ENCODE data around the gene E2F6. TPM values are rescaled to one million over a fixed set of nuclear protein-coding genes. Genes with fewer than 3 reads are reported as not detected.

Gene E2F6
- total and polyA plus RNA-seq, 2 donors = 8.3 to 11.0 TPM

- no peak for DNase-seq (ENCODE audit: low read depth in 6 of 9, low spot score in 9 of 9)
- Histone ChIP-seq H3K27me3 (ENCODE audit: control insufficient read depth in 2 of 2, insufficient read depth in 1 of 2, low read length in 1 of 2) (no peaks in the 10 kb centered on the region), H3K27ac (ENCODE audit: low read depth in 1 of 2, low read length in 1 of 2) (no peak overlapping the region), H3K36me3 (ENCODE audit: control insufficient read depth in 2 of 2, insufficient read depth in 2 of 2, low read length in 1 of 2) (no peaks in the 10 kb centered on the region), H3K4me1 (ENCODE audit: control insufficient read depth in 2 of 2, insufficient read depth in 2 of 2, low read length in 2 of 2) (no peaks in the 10 kb centered on the region), H3K9me3 (ENCODE audit: control insufficient read depth in 2 of 2, insufficient read depth in 1 of 2, low read length in 1 of 2) (peaks cover 0 to 12% of the 10 kb centered on the region in 2 donors), H3K4me3 (ENCODE audit: low read length in 2 of 2) (no peak overlapping the region)
- WGBS = 95% methylated on average over 2 of the region's 2 CpGs
Measured at GRCh38 chr2:11416931-11417330, 49.0 kb downstream of the E2F6 start.

- no peaks in the 10 kb centered on the region for H3K36me3 ChIP-seq (ENCODE audit: control insufficient read depth in 2 of 2, insufficient read depth in 2 of 2, low read length in 1 of 2)
- WGBS = 97% methylated on average over 2 of the region's 2 CpGs
- no peaks in the 10 kb centered on the region for H3K4me1 ChIP-seq (ENCODE audit: control insufficient read depth in 2 of 2, insufficient read depth in 2 of 2, low read length in 2 of 2)
- no peaks in the 10 kb centered on the region for H3K27me3 ChIP-seq (ENCODE audit: control insufficient read depth in 2 of 2, insufficient read depth in 1 of 2, low read length in 1 of 2)
- no peak overlapping the region for H3K4me3 ChIP-seq (ENCODE audit: low read length in 2 of 2)
- no peak for DNase-seq (ENCODE audit: low read depth in 6 of 9, low spot score in 9 of 9)
- H3K9me3 ChIP-seq (ENCODE audit: control insufficient read depth in 2 of 2, insufficient read depth in 1 of 2, low read length in 1 of 2) = peaks cover 0 to 12% of the 10 kb centered on the region in 2 donors
- no peak overlapping the region for H3K27ac ChIP-seq (ENCODE audit: low read depth in 1 of 2, low read length in 1 of 2)
Measured at GRCh38 chr2:11416186-11416585, 49.8 kb downstream of the E2F6 start.

- Histone ChIP-seq H3K9me3 (ENCODE audit: control insufficient read depth in 2 of 2, insufficient read depth in 1 of 2, low read length in 1 of 2) (peaks cover 0 to 12% of the 10 kb centered on the region in 2 donors), H3K4me3 (ENCODE audit: low read length in 2 of 2) (no peak overlapping the region), H3K27me3 (ENCODE audit: control insufficient read depth in 2 of 2, insufficient read depth in 1 of 2, low read length in 1 of 2) (no peaks in the 10 kb centered on the region), H3K4me1 (ENCODE audit: control insufficient read depth in 2 of 2, insufficient read depth in 2 of 2, low read length in 2 of 2) (no peaks in the 10 kb centered on the region), H3K27ac (ENCODE audit: low read depth in 1 of 2, low read length in 1 of 2) (no peak overlapping the region), H3K36me3 (ENCODE audit: control insufficient read depth in 2 of 2, insufficient read depth in 2 of 2, low read length in 1 of 2) (no peaks in the 10 kb centered on the region)
- DNase-seq (ENCODE audit: low read depth in 6 of 9, low spot score in 9 of 9) = no peak
- WGBS = 96% methylated on average over 12 of the region's 12 CpGs
Measured at GRCh38 chr2:11414372-11415124, 51.4 kb downstream of the E2F6 start.

- Histone ChIP-seq H3K4me1 (ENCODE audit: control insufficient read depth in 2 of 2, insufficient read depth in 2 of 2, low read length in 2 of 2) (no peaks in the 10 kb centered on the region), H3K36me3 (ENCODE audit: control insufficient read depth in 2 of 2, insufficient read depth in 2 of 2, low read length in 1 of 2) (no peaks in the 10 kb centered on the region), H3K27me3 (ENCODE audit: control insufficient read depth in 2 of 2, insufficient read depth in 1 of 2, low read length in 1 of 2) (no peaks in the 10 kb centered on the region), H3K4me3 (ENCODE audit: low read length in 2 of 2) (no peak overlapping the region), H3K9me3 (ENCODE audit: control insufficient read depth in 2 of 2, insufficient read depth in 1 of 2, low read length in 1 of 2) (peaks cover 0 to 5% of the 10 kb centered on the region in 2 donors), H3K27ac (ENCODE audit: low read depth in 1 of 2, low read length in 1 of 2) (no peak overlapping the region)
- WGBS = 97% methylated on average over 5 of the region's 5 CpGs
- DNase-seq (ENCODE audit: low read depth in 6 of 9, low spot score in 9 of 9) = no peak
Measured at GRCh38 chr2:11412449-11412810, 53.5 kb downstream of the E2F6 start.

GRCh38 chr2:11411768-11412448 is 54.1 kb downstream of the E2F6 start:
- peak in 1 of 9 donors; percentile 14 for DNase-seq (ENCODE audit: low read depth in 6 of 9, low spot score in 9 of 9)
- Histone ChIP-seq H3K36me3 (ENCODE audit: control insufficient read depth in 2 of 2, insufficient read depth in 2 of 2, low read length in 1 of 2) (no peaks in the 10 kb centered on the region), H3K4me1 (ENCODE audit: control insufficient read depth in 2 of 2, insufficient read depth in 2 of 2, low read length in 2 of 2) (no peaks in the 10 kb centered on the region), H3K9me3 (ENCODE audit: control insufficient read depth in 2 of 2, insufficient read depth in 1 of 2, low read length in 1 of 2) (peaks cover 0 to 1% of the 10 kb centered on the region in 2 donors), H3K4me3 (ENCODE audit: low read length in 2 of 2) (no peak overlapping the region), H3K27me3 (ENCODE audit: control insufficient read depth in 2 of 2, insufficient read depth in 1 of 2, low read length in 1 of 2) (no peaks in the 10 kb centered on the region), H3K27ac (ENCODE audit: low read depth in 1 of 2, low read length in 1 of 2) (no peak overlapping the region)
- 39% methylated on average over 11 of the region's 11 CpGs for WGBS

- H3K9me3 ChIP-seq (ENCODE audit: control insufficient read depth in 2 of 2, insufficient read depth in 1 of 2, low read length in 1 of 2) = no peaks in the 10 kb centered on the region
- H3K27me3 ChIP-seq (ENCODE audit: control insufficient read depth in 2 of 2, insufficient read depth in 1 of 2, low read length in 1 of 2) = no peaks in the 10 kb centered on the region
- no peak overlapping the region for H3K27ac ChIP-seq (ENCODE audit: low read depth in 1 of 2, low read length in 1 of 2)
- DNase-seq (ENCODE audit: low read depth in 6 of 9, low spot score in 9 of 9) = no peak
- no peak overlapping the region for H3K4me3 ChIP-seq (ENCODE audit: low read length in 2 of 2)
- 96% methylated on average over 1 of the region's 1 CpG for WGBS
- no peaks in the 10 kb centered on the region for H3K36me3 ChIP-seq (ENCODE audit: control insufficient read depth in 2 of 2, insufficient read depth in 2 of 2, low read length in 1 of 2)
- no peaks in the 10 kb centered on the region for H3K4me1 ChIP-seq (ENCODE audit: control insufficient read depth in 2 of 2, insufficient read depth in 2 of 2, low read length in 2 of 2)
Measured at GRCh38 chr2:11411244-11411643, 54.7 kb downstream of the E2F6 start.

GRCh38 chr2:11410101-11410500 is 55.9 kb downstream of the E2F6 start:
- 95% methylated on average over 5 of the region's 5 CpGs for WGBS
- Histone ChIP-seq H3K4me1 (ENCODE audit: control insufficient read depth in 2 of 2, insufficient read depth in 2 of 2, low read length in 2 of 2) (no peaks in the 10 kb centered on the region), H3K27ac (ENCODE audit: low read depth in 1 of 2, low read length in 1 of 2) (no peak overlapping the region), H3K36me3 (ENCODE audit: control insufficient read depth in 2 of 2, insufficient read depth in 2 of 2, low read length in 1 of 2) (no peaks in the 10 kb centered on the region), H3K4me3 (ENCODE audit: low read length in 2 of 2) (no peak overlapping the region), H3K27me3 (ENCODE audit: control insufficient read depth in 2 of 2, insufficient read depth in 1 of 2, low read length in 1 of 2) (no peaks in the 10 kb centered on the region), H3K9me3 (ENCODE audit: control insufficient read depth in 2 of 2, insufficient read depth in 1 of 2, low read length in 1 of 2) (no peaks in the 10 kb centered on the region)
- no peak for DNase-seq (ENCODE audit: low read depth in 6 of 9, low spot score in 9 of 9)

- no peak overlapping the region for H3K4me3 ChIP-seq (ENCODE audit: low read length in 2 of 2)
- no peaks in the 10 kb centered on the region for H3K36me3 ChIP-seq (ENCODE audit: control insufficient read depth in 2 of 2, insufficient read depth in 2 of 2, low read length in 1 of 2)
- no peak overlapping the region for H3K27ac ChIP-seq (ENCODE audit: low read depth in 1 of 2, low read length in 1 of 2)
- 91% methylated on average over 1 of the region's 1 CpG for WGBS
- no peak for DNase-seq (ENCODE audit: low read depth in 6 of 9, low spot score in 9 of 9)
- H3K27me3 ChIP-seq (ENCODE audit: control insufficient read depth in 2 of 2, insufficient read depth in 1 of 2, low read length in 1 of 2) = no peaks in the 10 kb centered on the region
- no peaks in the 10 kb centered on the region for H3K9me3 ChIP-seq (ENCODE audit: control insufficient read depth in 2 of 2, insufficient read depth in 1 of 2, low read length in 1 of 2)
- H3K4me1 ChIP-seq (ENCODE audit: control insufficient read depth in 2 of 2, insufficient read depth in 2 of 2, low read length in 2 of 2) = no peaks in the 10 kb centered on the region
Measured at GRCh38 chr2:11409572-11409959, 56.4 kb downstream of the E2F6 start.

- H3K27me3 ChIP-seq (ENCODE audit: control insufficient read depth in 2 of 2, insufficient read depth in 1 of 2, low read length in 1 of 2) = no peaks in the 10 kb centered on the region
- 96% methylated on average over 1 of the region's 1 CpG for WGBS
- no peaks in the 10 kb centered on the region for H3K9me3 ChIP-seq (ENCODE audit: control insufficient read depth in 2 of 2, insufficient read depth in 1 of 2, low read length in 1 of 2)
- no peaks in the 10 kb centered on the region for H3K36me3 ChIP-seq (ENCODE audit: control insufficient read depth in 2 of 2, insufficient read depth in 2 of 2, low read length in 1 of 2)
- no peaks in the 10 kb centered on the region for H3K4me1 ChIP-seq (ENCODE audit: control insufficient read depth in 2 of 2, insufficient read depth in 2 of 2, low read length in 2 of 2)
- no peak overlapping the region for H3K27ac ChIP-seq (ENCODE audit: low read depth in 1 of 2, low read length in 1 of 2)
- no peak overlapping the region for H3K4me3 ChIP-seq (ENCODE audit: low read length in 2 of 2)
- no peak for DNase-seq (ENCODE audit: low read depth in 6 of 9, low spot score in 9 of 9)
Measured at GRCh38 chr2:11408959-11409571, 56.9 kb downstream of the E2F6 start.
